Stimulated activated CD4-positive, alpha-beta T cell treated with anti-CD3 and anti-CD28 coated beads, Interleukin-15, amount 100 ng/mL, for 1 hour (primary cell): ENCODE data around the gene MLYCD.
A peak's percentile ranks its signal among the peaks of the same experiment; 100 is the strongest.

ENCODE experiments used
- DNase-seq, 2 donors: peaks; one replicate each; pipeline ENCODE4 v3.0.0-alpha.2; 2020; ENCODE audit warnings: low read depth in 1 of 2, low spot score in 1 of 2

Gene MLYCD

GRCh38 chr16:83925095-83925905 is 26.4 kb downstream of the MLYCD start:
- no peak for DNase-seq

- no peak for DNase-seq
Measured at GRCh38 chr16:83925957-83926725, 27.2 kb downstream of the MLYCD start.

GRCh38 chr16:83926726-83927397 is 27.9 kb downstream of the MLYCD start:
- peak; percentile 18 to 54 for DNase-seq

GRCh38 chr16:83928341-83929055 is 29.6 kb downstream of the MLYCD start:
- no peak for DNase-seq

GRCh38 chr16:83929811-83930555 is 31.1 kb downstream of the MLYCD start:
- DNase-seq, result no peak

GRCh38 chr16:83930730-83931500 is 32.0 kb downstream of the MLYCD start:
- no peak for DNase-seq

GRCh38 chr16:83931556-83931955 is 32.6 kb downstream of the MLYCD start:
- DNase-seq, result no peak

GRCh38 chr16:83932304-83932703 is 33.4 kb downstream of the MLYCD start:
- DNase-seq, result no peak

- DNase-seq, result no peak
Measured at GRCh38 chr16:83932955-83933673, 34.2 kb downstream of the MLYCD start.

- no peak for DNase-seq
Measured at GRCh38 chr16:83933885-83934683, 35.2 kb downstream of the MLYCD start.

GRCh38 chr16:83934684-83934977 is 35.7 kb downstream of the MLYCD start:
- DNase-seq, result no peak

- no peak for DNase-seq
Measured at GRCh38 chr16:83935005-83935857, 36.3 kb downstream of the MLYCD start.

- no peak for DNase-seq
Measured at GRCh38 chr16:83935858-83936255, 36.9 kb downstream of the MLYCD start.

- no peak for DNase-seq
Measured at GRCh38 chr16:83936581-83937165, 37.8 kb downstream of the MLYCD start.

GRCh38 chr16:83937267-83937666 is 38.4 kb downstream of the MLYCD start:
- no peak for DNase-seq

GRCh38 chr16:83937922-83938885 is 39.3 kb downstream of the MLYCD start:
- DNase-seq, result no peak
